ENCODE data around the gene BPIFB6. TPM values are rescaled to one million over a fixed set of nuclear protein-coding genes. Genes with fewer than 3 reads are reported as not detected.

BPIFB6 gene
- total RNA-seq, 2 donors from 2014 or later: not detected

GRCh38 chr20:33005132-33005566 is 26.3 kb upstream of the BPIFB6 start:
- peak; percentile 45 for TF ChIP-seq CTCF (IDR thresholded peaks at IDR 0.05)
- intact Hi-C loops (cut with DNase I): loop anchor here (10.0 kb wide), 1 partner anchor 210 kb away; no protein-coding TSS in a partner anchor

GRCh38 chr20:33005908-33006775 is 25.3 kb upstream of the BPIFB6 start:
- Histone ChIP-seq H3K27ac (no peak overlapping the region), H3K4me1 (no peaks in the 10 kb centered on the region), H3K9me3 (no peaks in the 10 kb centered on the region), H3K27me3 (no peaks in the 10 kb centered on the region), H3K9ac (ENCODE audit: low read depth in 2 of 2, low read length in 2 of 2) (no peak overlapping the region), H3K36me3 (no peaks in the 10 kb centered on the region), H3K4me3 (no peak overlapping the region)
- no peak for DNase-seq
- TF ChIP-seq CTCF (IDR thresholded peaks at IDR 0.05): no peak
- intact Hi-C loops (cut with DNase I): loop anchor here (10.0 kb wide), 1 partner anchor 211 kb away; no protein-coding TSS in a partner anchor

More at GRCh38 chr20:33005132-33005566, 26.3 kb upstream of the BPIFB6 start:
- Histone ChIP-seq H3K36me3 (no peaks in the 10 kb centered on the region), H3K9ac (ENCODE audit: low read depth in 2 of 2, low read length in 2 of 2) (no peak overlapping the region), H3K27me3 (no peaks in the 10 kb centered on the region), H3K9me3 (no peaks in the 10 kb centered on the region), H3K4me3 (no peak overlapping the region), H3K27ac (no peak overlapping the region), H3K4me1 (no peaks in the 10 kb centered on the region)
- DNase-seq: peak; percentile 22

- Histone ChIP-seq H3K36me3 (no peaks in the 10 kb centered on the region), H3K9me3 (no peaks in the 10 kb centered on the region), H3K4me1 (no peaks in the 10 kb centered on the region), H3K9ac (ENCODE audit: low read depth in 2 of 2, low read length in 2 of 2) (no peak overlapping the region), H3K4me3 (no peak overlapping the region), H3K27me3 (no peaks in the 10 kb centered on the region), H3K27ac (no peak overlapping the region)
- intact Hi-C loops (cut with DNase I): loop anchor here (10.0 kb wide), 1 partner anchor 212 kb away; no protein-coding TSS in a partner anchor
- TF ChIP-seq CTCF (IDR thresholded peaks at IDR 0.05): no peak
- no peak for DNase-seq
Measured at GRCh38 chr20:33006776-33007375, 24.6 kb upstream of the BPIFB6 start.

GRCh38 chr20:33007376-33008335 is 23.8 kb upstream of the BPIFB6 start, which contains the start of gene BPIFB2:
Gene BPIFB2 (plus strand): TSS chr20:33007704. CDS start chr20:33008575, 871 bp downstream.
- H3K27ac ChIP-seq: no peak within 1 kb of the TSS
- intact Hi-C loops (cut with DNase I): loop anchor here (10.0 kb wide), 1 partner anchor 213 kb away; no protein-coding TSS in a partner anchor
- no peaks in the 10 kb centered on the region for H3K9me3 ChIP-seq
- H3K36me3 ChIP-seq: no peaks in the 10 kb centered on the region
- no peaks in the 10 kb centered on the region for H3K4me1 ChIP-seq
- H3K4me3 ChIP-seq: no peak within 1 kb of the TSS
- no peak within 1 kb of the TSS for H3K9ac ChIP-seq (ENCODE audit: low read depth in 2 of 2, low read length in 2 of 2)
- no peak for DNase-seq
- TF ChIP-seq CTCF (IDR thresholded peaks at IDR 0.05): no peak
- H3K27me3 ChIP-seq: no peaks in the 10 kb centered on the region
